Activated CD4-positive, alpha-beta memory T cell treated with anti-CD3 and anti-CD28 coated beads, Interleukin-2, amount 10 ng/mL, durations not matched to agents 7 days and 5 days (primary cell): ENCODE measurements around the gene PPP2R3A. TPM values are rescaled to one million over a fixed set of nuclear protein-coding genes. Genes with fewer than 3 reads are reported as not detected.
"Not testable (repeated sequence)": the region's sequence is repeated elsewhere in the genome, so short reads cannot be mapped to it uniquely, and the experiment has no call there.

Source experiments
- CTCF ChIA-PET: fragments of 350-600 bp; sonication (Branson Sonifier 250); formaldehyde crosslinking; loops from one replicate; lab custom pipeline; 2021; ENCODE audit warnings: antibody characterized with exemption, inconsistent platforms; lab: Charles Lee
- POLR2A ChIA-PET: fragments of 350-600 bp; sonication (Branson Sonifier 250); formaldehyde crosslinking; loops from one replicate; lab custom pipeline; 2021; ENCODE audit warnings: antibody characterized with exemption; lab: Charles Lee
- DNase-seq: peaks from one replicate; pipeline ENCODE4 v3.0.0-alpha.2; 2020
- H3K27ac Mint-ChIP-seq: one replicate; pipeline ENCODE4 v1.8.0; 2021; ENCODE audit warnings: mild to moderate bottlenecking, mixed read lengths
- H3K27me3 Mint-ChIP-seq: one replicate; pipeline ENCODE4 v1.8.0; 2021; ENCODE audit warnings: mixed read lengths
- H3K36me3 Mint-ChIP-seq: one replicate; pipeline ENCODE4 v1.8.0; 2021; ENCODE audit warnings: low read depth, mixed read lengths
- H3K4me1 Mint-ChIP-seq: one replicate; pipeline ENCODE4 v1.8.0; 2021; ENCODE audit warnings: mixed read lengths
- H3K4me3 Mint-ChIP-seq: one replicate; pipeline ENCODE4 v1.8.0; 2021; ENCODE audit warnings: mild to moderate bottlenecking, mixed read lengths
- H3K9me3 Mint-ChIP-seq: one replicate; pipeline ENCODE4 v1.8.0; 2021; ENCODE audit warnings: mixed read lengths
- total RNA-seq, 2 experiments: library from RNA; stranded (reverse); gene quantifications; one replicate each; pipeline ENCODE4 v1.2.3, GENCODE V29; 2021

PPP2R3A gene
- total RNA-seq, 2 experiments from 2014 or later: 0.03 TPM; not detected in 1

- no peaks in the 10 kb centered on the region for H3K36me3 Mint-ChIP-seq
- H3K9me3 Mint-ChIP-seq: no peaks in the 10 kb centered on the region
Observed at GRCh38 chr3:136093771-136094170, 128.2 kb downstream of the PPP2R3A start.

GRCh38 chr3:136105044-136105443 lies 139.5 kb downstream of the PPP2R3A start:
- Mint-ChIP-seq H3K4me3 (no peak overlapping the region), H3K36me3 (no peaks in the 10 kb centered on the region), H3K9me3 (no peaks in the 10 kb centered on the region), H3K27ac (no peak overlapping the region), H3K27me3 (no peaks in the 10 kb centered on the region), H3K4me1 (peaks cover 13% of the 10 kb centered on the region)
- DNase-seq: no peak
- POLR2A ChIA-PET: no interaction called here
- CTCF ChIA-PET: no interaction called here

More at GRCh38 chr3:136093771-136094170, 128.2 kb downstream of the PPP2R3A start:
- DNase-seq: no peak
- ChIA-PET CTCF (no interaction called here), POLR2A (no interaction called here)
- Mint-ChIP-seq H3K27me3 (no peaks in the 10 kb centered on the region), H3K4me1 (peaks cover under 1% of the 10 kb centered on the region), H3K27ac (no peak overlapping the region), H3K4me3 (no peak overlapping the region)

- CTCF ChIA-PET: no interaction called here
- H3K9me3 Mint-ChIP-seq: no peaks in the 10 kb centered on the region
- DNase-seq: no peak
- peaks cover 14% of the 10 kb centered on the region for H3K4me1 Mint-ChIP-seq
- POLR2A ChIA-PET: no interaction called here
- H3K27ac Mint-ChIP-seq: no peak overlapping the region
- no peaks in the 10 kb centered on the region for H3K36me3 Mint-ChIP-seq
- H3K4me3 Mint-ChIP-seq: no peak overlapping the region
- H3K27me3 Mint-ChIP-seq: no peaks in the 10 kb centered on the region
Observed at GRCh38 chr3:136106101-136106500, 140.6 kb downstream of the PPP2R3A start.

- no peak for DNase-seq
- ChIA-PET CTCF (no interaction called here), POLR2A (interaction anchor here (0.6 kb wide), 1 partner anchor 24 kb away, joined by 3 read pairs; no protein-coding TSS in a partner anchor)
Observed at GRCh38 chr3:136109499-136109898, 144.0 kb downstream of the PPP2R3A start.

GRCh38 chr3:136110481-136110880 lies 145.0 kb downstream of the PPP2R3A start:
- Mint-ChIP-seq H3K9me3 (no peaks in the 10 kb centered on the region), H3K4me3 (no peak overlapping the region)
- CTCF ChIA-PET: interaction anchor here (0.6 kb wide), 1 partner anchor 163 kb away, joined by 5 read pairs; no protein-coding TSS in a partner anchor

More at GRCh38 chr3:136109499-136109898, 144.0 kb downstream of the PPP2R3A start:
- Mint-ChIP-seq H3K9me3 (no peaks in the 10 kb centered on the region), H3K27me3 (peaks cover 8% of the 10 kb centered on the region), H3K36me3 (no peaks in the 10 kb centered on the region), H3K4me1 (peaks cover 14% of the 10 kb centered on the region), H3K4me3 (no peak overlapping the region), H3K27ac (no peak overlapping the region)

GRCh38 chr3:136114421-136114820 lies 148.9 kb downstream of the PPP2R3A start:
- no peak overlapping the region for H3K27ac Mint-ChIP-seq
- peaks cover 9% of the 10 kb centered on the region for H3K9me3 Mint-ChIP-seq
- H3K27me3 Mint-ChIP-seq: peaks cover 20% of the 10 kb centered on the region
- POLR2A ChIA-PET: no interaction called here
- no peak overlapping the region for H3K4me3 Mint-ChIP-seq
- peaks cover 7% of the 10 kb centered on the region for H3K4me1 Mint-ChIP-seq
- CTCF ChIA-PET: no interaction called here
- peaks cover 7% of the 10 kb centered on the region for H3K36me3 Mint-ChIP-seq
- DNase-seq: no peak

More at GRCh38 chr3:136110481-136110880, 145.0 kb downstream of the PPP2R3A start:
- DNase-seq: no peak
- no peak overlapping the region for H3K27ac Mint-ChIP-seq
- H3K36me3 Mint-ChIP-seq: no peaks in the 10 kb centered on the region
- peaks cover 14% of the 10 kb centered on the region for H3K4me1 Mint-ChIP-seq
- POLR2A ChIA-PET: interaction anchor here (0.6 kb wide), 1 partner anchor 25 kb away, joined by 3 read pairs; no protein-coding TSS in a partner anchor
- peaks cover 8% of the 10 kb centered on the region for H3K27me3 Mint-ChIP-seq

GRCh38 chr3:136119332-136119731 lies 153.8 kb downstream of the PPP2R3A start:
- H3K9me3 Mint-ChIP-seq, CTCF ChIA-PET, H3K4me3 Mint-ChIP-seq, H3K4me1 Mint-ChIP-seq, POLR2A ChIA-PET, H3K27ac Mint-ChIP-seq, DNase-seq, H3K36me3 Mint-ChIP-seq: not testable (repeated sequence)
- peaks cover 15% of the 10 kb centered on the region for H3K27me3 Mint-ChIP-seq

GRCh38 chr3:136119783-136120182 lies 154.3 kb downstream of the PPP2R3A start:
- POLR2A ChIA-PET: not testable (repeated sequence)

GRCh38 chr3:136120373-136121348 lies 155.1 kb downstream of the PPP2R3A start:
- ChIA-PET POLR2A (no interaction called here), CTCF (no interaction called here)
- H3K36me3 Mint-ChIP-seq: peaks cover 7% of the 10 kb centered on the region
- H3K4me3 Mint-ChIP-seq: no peak overlapping the region
- no peak for DNase-seq
- no peak overlapping the region for H3K27ac Mint-ChIP-seq
- peaks cover 9% of the 10 kb centered on the region for H3K9me3 Mint-ChIP-seq
- H3K4me1 Mint-ChIP-seq: no peaks in the 10 kb centered on the region
- peaks cover 14% of the 10 kb centered on the region for H3K27me3 Mint-ChIP-seq

More at GRCh38 chr3:136119783-136120182, 154.3 kb downstream of the PPP2R3A start:
- H3K27ac Mint-ChIP-seq, DNase-seq, H3K4me1 Mint-ChIP-seq, CTCF ChIA-PET, H3K36me3 Mint-ChIP-seq, H3K4me3 Mint-ChIP-seq, H3K9me3 Mint-ChIP-seq: not testable (repeated sequence)
- peaks cover 15% of the 10 kb centered on the region for H3K27me3 Mint-ChIP-seq

- DNase-seq: no peak
- Mint-ChIP-seq H3K4me1 (no peaks in the 10 kb centered on the region), H3K9me3 (peaks cover 9% of the 10 kb centered on the region), H3K27ac (no peak overlapping the region), H3K4me3 (no peak overlapping the region), H3K36me3 (peaks cover 5% of the 10 kb centered on the region), H3K27me3 (peaks cover 6% of the 10 kb centered on the region)
- POLR2A ChIA-PET: no interaction called here
- CTCF ChIA-PET: no interaction called here
Observed at GRCh38 chr3:136122006-136122405, 156.5 kb downstream of the PPP2R3A start.

- POLR2A ChIA-PET, DNase-seq, H3K36me3 Mint-ChIP-seq, H3K4me1 Mint-ChIP-seq, H3K9me3 Mint-ChIP-seq, CTCF ChIA-PET, H3K4me3 Mint-ChIP-seq, H3K27ac Mint-ChIP-seq: not testable (repeated sequence)
- H3K27me3 Mint-ChIP-seq: peaks cover 17% of the 10 kb centered on the region
Observed at GRCh38 chr3:136131647-136132046, 166.1 kb downstream of the PPP2R3A start.

GRCh38 chr3:136134091-136134490 lies 168.6 kb downstream of the PPP2R3A start:
- no peaks in the 10 kb centered on the region for H3K36me3 Mint-ChIP-seq
- H3K27ac Mint-ChIP-seq: no peak overlapping the region
- DNase-seq: no peak
- H3K9me3 Mint-ChIP-seq: no peaks in the 10 kb centered on the region
- no peak overlapping the region for H3K4me3 Mint-ChIP-seq
- CTCF ChIA-PET: interaction anchor here (0.7 kb wide), 1 partner anchor 114 kb away, joined by 4 read pairs; no protein-coding TSS in a partner anchor
- POLR2A ChIA-PET: no interaction called here
- H3K27me3 Mint-ChIP-seq: peaks cover 8% of the 10 kb centered on the region
- peaks cover 11% of the 10 kb centered on the region for H3K4me1 Mint-ChIP-seq

- peaks cover 11% of the 10 kb centered on the region for H3K4me1 Mint-ChIP-seq
- ChIA-PET CTCF (no interaction called here), POLR2A (no interaction called here)
- peaks cover 4% of the 10 kb centered on the region for H3K27me3 Mint-ChIP-seq
- no peaks in the 10 kb centered on the region for H3K36me3 Mint-ChIP-seq
- no peak overlapping the region for H3K4me3 Mint-ChIP-seq
- no peaks in the 10 kb centered on the region for H3K9me3 Mint-ChIP-seq
- no peak overlapping the region for H3K27ac Mint-ChIP-seq
- DNase-seq: no peak
Observed at GRCh38 chr3:136135039-136135802, 169.7 kb downstream of the PPP2R3A start.
